Stimulated activated CD8-positive, alpha-beta memory T cell treated with anti-CD3 and anti-CD28 coated beads, Interleukin-2, amount 100 ng/mL, for 1 hour (primary cell): ENCODE measurements around the gene ZNRD2.

ENCODE experiments used
- DNase-seq, 2 donors: peaks; one replicate each; pipeline ENCODE4 v3.0.0-alpha.2; 2020; ENCODE audit warnings: low read depth in 2 of 2

ZNRD2 gene

GRCh38 chr11:65538232-65538914, 31.9 kb upstream of the ZNRD2 start:
- no peak for DNase-seq

GRCh38 chr11:65538915-65539743, 31.1 kb upstream of the ZNRD2 start:
- no peak for DNase-seq

- DNase-seq = no peak
These were observed 30.5 kb upstream of the ZNRD2 start for GRCh38 chr11:65539744-65540289.

- peak; percentile 64 to 78 for DNase-seq
These were observed 29.8 kb upstream of the ZNRD2 start for GRCh38 chr11:65540290-65541092.

- no peak for DNase-seq
These were observed 28.9 kb upstream of the ZNRD2 start for GRCh38 chr11:65541093-65541982.

GRCh38 chr11:65542738-65543390, 27.4 kb upstream of the ZNRD2 start:
- no peak for DNase-seq

- no peak for DNase-seq
These were observed 24.4 kb upstream of the ZNRD2 start for GRCh38 chr11:65545853-65546216.

- peak; percentile 98 to 99 for DNase-seq
These were observed 23.9 kb upstream of the ZNRD2 start for GRCh38 chr11:65546217-65546958.

GRCh38 chr11:65547446-65548125, 22.7 kb upstream of the ZNRD2 start:
- no peak for DNase-seq

- DNase-seq = no peak
These were observed 21.9 kb upstream of the ZNRD2 start for GRCh38 chr11:65548395-65548794.

- no peak for DNase-seq
These were observed 21.2 kb upstream of the ZNRD2 start for GRCh38 chr11:65549096-65549495.

GRCh38 chr11:65551572-65552387, 18.5 kb upstream of the ZNRD2 start:
- no peak for DNase-seq

GRCh38 chr11:65552388-65552951, 17.8 kb upstream of the ZNRD2 start:
- DNase-seq = no peak

GRCh38 chr11:65553301-65554001, 16.8 kb upstream of the ZNRD2 start:
- DNase-seq = peak in 1 of 2 donors; percentile 46

- no peak for DNase-seq
These were observed 16.0 kb upstream of the ZNRD2 start for GRCh38 chr11:65554057-65554818.

- no peak for DNase-seq
These were observed 15.3 kb upstream of the ZNRD2 start for GRCh38 chr11:65554842-65555430.
